Activated B cell treated with CpG ODN at 0.5 μM for 24 hours (primary cell): ENCODE results near the gene STOM. TPM values are rescaled to one million over a fixed set of nuclear protein-coding genes. Genes with fewer than 3 reads are reported as not detected.

Source experiments
- ATAC-seq: fragments of 200-7000 bp; cut with Tn5 transposase; one replicate; pipeline ENCODE4 v1.10.0; 2021; ENCODE audit warnings: low read depth, mild to moderate bottlenecking, moderate library complexity
- CTCF ChIA-PET: fragments of 350-600 bp; sonication (Branson Sonifier 250); formaldehyde crosslinking; loops from one replicate; lab custom pipeline; 2021; ENCODE audit warnings: antibody characterized with exemption; lab: Charles Lee
- POLR2A ChIA-PET: fragments of 350-600 bp; sonication (Branson Sonifier 250); formaldehyde crosslinking; loops from one replicate; lab custom pipeline; 2021; ENCODE audit warnings: antibody characterized with exemption; lab: Charles Lee
- DNase-seq: peaks from one replicate; pipeline ENCODE4 v3.0.0; 2022
- H3K27ac Mint-ChIP-seq: one replicate; pipeline ENCODE4 v1.8.0; 2020; ENCODE audit warnings: mixed read lengths
- H3K27me3 Mint-ChIP-seq: one replicate; pipeline ENCODE4 v1.8.0; 2021; ENCODE audit warnings: mixed read lengths
- H3K36me3 Mint-ChIP-seq: one replicate; pipeline ENCODE4 v1.8.0; 2021; ENCODE audit warnings: low read depth, mixed read lengths
- H3K4me1 Mint-ChIP-seq: one replicate; pipeline ENCODE4 v1.8.0; 2021; ENCODE audit warnings: mixed read lengths
- H3K4me3 Mint-ChIP-seq: one replicate; pipeline ENCODE4 v1.8.0; 2020; ENCODE audit warnings: mild to moderate bottlenecking, mixed read lengths
- H3K9me3 Mint-ChIP-seq: one replicate; pipeline ENCODE4 v1.8.0; 2020; ENCODE audit warnings: mixed read lengths
- CTCF ChIP-seq: fragments of 200-600 bp; IDR thresholded peaks from one replicate; pipeline ENCODE4 v1.8.0; 2022; ENCODE audit warnings: antibody characterized with exemption, mild to moderate bottlenecking
- intact Hi-C: fragments of 100-400 bp; cut with micrococcal nuclease; formaldehyde crosslinking; loops from one replicate; pipeline ENCODE4 v1.15.1; 2024
- total RNA-seq: library from RNA; stranded (reverse); gene quantifications from 2 replicates; pipeline ENCODE4 v1.2.3, GENCODE V29; 2022

STOM gene
- total RNA-seq, 1 donor from 2014 or later = 9.8 TPM

- intact Hi-C loops = no loop called here
- Mint-ChIP-seq H3K4me1 (peaks cover 17% of the 10 kb centered on the region), H3K27ac (no peak overlapping the region), H3K9me3 (no peaks in the 10 kb centered on the region), H3K36me3 (peaks cover 2% of the 10 kb centered on the region), H3K27me3 (no peaks in the 10 kb centered on the region), H3K4me3 (no peak overlapping the region)
- POLR2A ChIA-PET = no interaction called here
- CTCF ChIA-PET = interaction anchor here (1.5 kb wide), 1 partner anchor 39 kb away, joined by 5 read pairs; no protein-coding TSS in a partner anchor
- ATAC-seq (no peak), DNase-seq (no peak)
- TF ChIP-seq CTCF = no peak
These were observed 11.3 kb downstream of the STOM start for GRCh38 chr9:121358751-121359150.

- intact Hi-C loops = no loop called here
- H3K36me3 Mint-ChIP-seq = peaks cover 7% of the 10 kb centered on the region
- no peak for DNase-seq
- peaks cover 21% of the 10 kb centered on the region for H3K4me1 Mint-ChIP-seq
- ChIA-PET CTCF (interaction anchor here (1.2 kb wide), 1 partner anchor 37 kb away, joined by 3 read pairs; no protein-coding TSS in a partner anchor), POLR2A (no interaction called here)
- no peak overlapping the region for H3K4me3 Mint-ChIP-seq
- no peak for TF ChIP-seq CTCF
- no peak for ATAC-seq
- H3K27ac Mint-ChIP-seq = no peak overlapping the region
- H3K9me3 Mint-ChIP-seq = no peaks in the 10 kb centered on the region
- no peaks in the 10 kb centered on the region for H3K27me3 Mint-ChIP-seq
These were observed 13.0 kb downstream of the STOM start for GRCh38 chr9:121357011-121357410.

GRCh38 chr9:121354762-121355161 lies 15.3 kb downstream of the STOM start:
- ChIA-PET CTCF (interaction anchor here (0.5 kb wide), 1 partner anchor 247 kb away, joined by 3 read pairs; no protein-coding TSS in a partner anchor), POLR2A (no interaction called here)
- ATAC-seq (no peak), DNase-seq (no peak)
- Mint-ChIP-seq H3K4me3 (no peak overlapping the region), H3K36me3 (peaks cover 11% of the 10 kb centered on the region), H3K27me3 (no peaks in the 10 kb centered on the region), H3K9me3 (no peaks in the 10 kb centered on the region), H3K27ac (no peak overlapping the region), H3K4me1 (peaks cover 20% of the 10 kb centered on the region)
- intact Hi-C loops = no loop called here
- no peak for TF ChIP-seq CTCF

DNA sequence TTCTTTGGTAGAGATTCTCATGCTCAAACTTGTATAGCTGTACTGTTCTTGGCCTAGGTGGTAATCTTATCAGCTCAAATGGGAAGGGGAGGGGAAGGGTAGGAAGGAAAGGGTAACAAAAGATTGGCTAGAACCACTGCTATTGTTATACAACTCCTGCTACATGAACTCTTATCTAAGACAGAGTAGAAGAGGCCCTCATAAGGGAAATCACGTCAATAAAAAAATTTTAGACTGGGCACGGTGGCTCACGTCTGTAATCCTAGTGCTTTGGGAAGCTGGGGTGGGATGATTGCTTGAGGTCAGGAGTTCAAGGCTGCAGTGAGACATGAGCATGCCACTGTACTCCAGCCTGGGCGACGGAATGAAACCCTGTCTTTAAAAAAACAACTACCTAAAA lies 15.9 kb downstream of the STOM start:
- no peak for DNase-seq
- Mint-ChIP-seq H3K36me3 (peaks cover 11% of the 10 kb centered on the region), H3K27me3 (no peaks in the 10 kb centered on the region), H3K9me3 (no peaks in the 10 kb centered on the region), H3K4me1 (peaks cover 15% of the 10 kb centered on the region), H3K27ac (no peak overlapping the region), H3K4me3 (no peak overlapping the region)
- ATAC-seq = no peak
- no peak for TF ChIP-seq CTCF
- POLR2A ChIA-PET = no interaction called here
- CTCF ChIA-PET = interaction anchor here (1.2 kb wide), 1 partner anchor 34 kb away, joined by 5 read pairs; no protein-coding TSS in a partner anchor
- intact Hi-C loops = no loop called here

DNA sequence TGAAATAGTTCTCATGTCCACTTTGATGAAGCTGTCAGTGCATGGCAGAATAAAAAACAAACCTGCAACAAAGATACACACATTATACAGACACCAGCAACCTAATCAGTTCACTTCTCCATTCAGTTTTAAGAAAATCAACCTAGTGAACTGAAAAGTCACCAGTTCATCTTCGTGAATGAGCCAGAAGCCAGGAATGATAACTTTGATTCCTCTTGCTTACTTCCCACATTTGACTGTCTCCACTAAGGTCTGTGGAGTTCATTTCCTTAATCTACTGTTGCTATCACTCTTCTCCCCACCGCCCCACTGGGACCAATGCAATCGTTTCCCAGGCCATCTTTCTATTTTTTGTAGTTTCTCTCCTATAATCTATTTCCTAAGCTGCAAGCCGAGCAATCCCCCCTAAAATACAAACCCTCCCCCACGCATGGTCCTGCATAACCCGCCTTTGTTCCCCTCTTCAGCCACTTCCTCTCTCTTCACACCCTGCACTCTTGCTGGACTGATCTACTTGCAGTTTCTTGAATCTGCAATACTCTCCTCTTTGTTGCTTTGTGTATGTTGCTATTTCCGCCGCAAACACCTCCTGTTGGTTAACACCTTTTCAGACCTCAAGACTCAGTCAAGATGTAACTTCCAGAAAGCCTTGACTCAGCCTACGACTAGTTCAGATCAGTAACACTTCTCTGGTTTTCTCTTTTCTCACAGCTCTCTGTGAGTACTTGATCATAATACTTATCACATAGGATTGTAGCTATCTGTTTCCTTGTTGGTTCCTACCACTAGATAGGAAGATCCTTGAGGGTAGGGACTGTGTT lies 16.6 kb downstream of the STOM start:
- intact Hi-C loops = loop anchor here (2.0 kb wide), 1 partner anchor 17 kb away; no protein-coding TSS in a partner anchor
- DNase-seq (no peak), ATAC-seq (peak; percentile 10)
- TF ChIP-seq CTCF = no peak
- Mint-ChIP-seq H3K36me3 (peaks cover 11% of the 10 kb centered on the region), H3K27me3 (no peaks in the 10 kb centered on the region), H3K4me1 (peaks cover 8% of the 10 kb centered on the region), H3K9me3 (no peaks in the 10 kb centered on the region), H3K4me3 (no peak overlapping the region), H3K27ac (no peak overlapping the region)
- ChIA-PET CTCF (interaction anchor here (1.2 kb wide), 1 partner anchor 34 kb away, joined by 5 read pairs; no protein-coding TSS in a partner anchor), POLR2A (no interaction called here)
